Activated CD4-positive, alpha-beta T cell treated with anti-CD3 and anti-CD28 coated beads, Interleukin-2, Interleukin-4, amounts not matched to agents 100 ng/mL and 50 ng/mL, durations not matched to agents 16 hours and 8 hours (primary cell): Measurements from ENCODE around the gene CAPN10.
A peak's percentile ranks its signal among the peaks of the same experiment; 100 is the strongest.
"Not testable (repeated sequence)": the region's sequence is repeated elsewhere in the genome, so short reads cannot be mapped to it uniquely, and the experiment has no call there.

Experiments used
- DNase-seq: peaks from one replicate; pipeline ENCODE4 v3.0.0-alpha.2; 2020; ENCODE audit warnings: low spot score

CAPN10 gene, protein sequence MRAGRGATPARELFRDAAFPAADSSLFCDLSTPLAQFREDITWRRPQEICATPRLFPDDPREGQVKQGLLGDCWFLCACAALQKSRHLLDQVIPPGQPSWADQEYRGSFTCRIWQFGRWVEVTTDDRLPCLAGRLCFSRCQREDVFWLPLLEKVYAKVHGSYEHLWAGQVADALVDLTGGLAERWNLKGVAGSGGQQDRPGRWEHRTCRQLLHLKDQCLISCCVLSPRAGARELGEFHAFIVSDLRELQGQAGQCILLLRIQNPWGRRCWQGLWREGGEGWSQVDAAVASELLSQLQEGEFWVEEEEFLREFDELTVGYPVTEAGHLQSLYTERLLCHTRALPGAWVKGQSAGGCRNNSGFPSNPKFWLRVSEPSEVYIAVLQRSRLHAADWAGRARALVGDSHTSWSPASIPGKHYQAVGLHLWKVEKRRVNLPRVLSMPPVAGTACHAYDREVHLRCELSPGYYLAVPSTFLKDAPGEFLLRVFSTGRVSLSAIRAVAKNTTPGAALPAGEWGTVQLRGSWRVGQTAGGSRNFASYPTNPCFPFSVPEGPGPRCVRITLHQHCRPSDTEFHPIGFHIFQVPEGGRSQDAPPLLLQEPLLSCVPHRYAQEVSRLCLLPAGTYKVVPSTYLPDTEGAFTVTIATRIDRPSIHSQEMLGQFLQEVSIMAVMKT

DNA sequence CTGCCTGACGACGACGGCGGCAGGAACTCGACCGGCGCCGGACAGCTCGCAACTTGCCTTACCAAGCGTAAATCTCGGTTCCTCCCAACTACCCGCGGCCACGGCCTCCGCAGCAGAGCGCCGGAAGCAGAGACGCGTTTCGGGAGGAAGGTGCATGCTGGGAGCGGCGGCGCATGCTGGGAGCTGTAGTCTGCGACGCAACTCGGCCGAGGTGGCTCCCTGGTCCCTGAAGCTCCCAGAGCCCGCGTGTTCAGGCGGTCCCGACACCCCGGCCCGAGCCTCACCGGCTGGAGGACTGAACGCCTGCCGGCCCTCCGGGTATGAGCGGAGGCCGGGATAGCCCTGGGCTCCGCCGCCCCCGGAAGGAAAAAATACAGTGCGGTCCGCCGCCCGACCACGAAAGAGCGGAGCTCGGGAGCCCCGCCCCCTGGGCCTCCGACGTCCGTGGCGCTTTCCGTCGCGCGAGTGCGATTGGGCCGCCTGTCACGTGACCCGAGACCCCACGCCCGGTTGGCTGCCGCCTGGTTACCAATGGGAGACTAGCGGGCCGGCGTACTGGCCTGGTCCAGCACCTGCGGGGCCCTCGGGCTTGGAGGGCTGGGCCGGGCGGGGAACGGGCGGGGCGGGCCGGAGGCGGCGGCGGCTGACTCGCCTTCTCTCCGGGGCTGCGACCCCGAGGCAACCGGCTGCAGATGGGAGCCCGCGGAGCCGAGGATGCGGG is at the start of gene CAPN10:
CAPN10 (plus strand) TSS at position 537 of the 721 bp plus-strand sequence; CDS start at position 715, 178 bp downstream.
- DNase-seq, result peak; percentile 97

DNA sequence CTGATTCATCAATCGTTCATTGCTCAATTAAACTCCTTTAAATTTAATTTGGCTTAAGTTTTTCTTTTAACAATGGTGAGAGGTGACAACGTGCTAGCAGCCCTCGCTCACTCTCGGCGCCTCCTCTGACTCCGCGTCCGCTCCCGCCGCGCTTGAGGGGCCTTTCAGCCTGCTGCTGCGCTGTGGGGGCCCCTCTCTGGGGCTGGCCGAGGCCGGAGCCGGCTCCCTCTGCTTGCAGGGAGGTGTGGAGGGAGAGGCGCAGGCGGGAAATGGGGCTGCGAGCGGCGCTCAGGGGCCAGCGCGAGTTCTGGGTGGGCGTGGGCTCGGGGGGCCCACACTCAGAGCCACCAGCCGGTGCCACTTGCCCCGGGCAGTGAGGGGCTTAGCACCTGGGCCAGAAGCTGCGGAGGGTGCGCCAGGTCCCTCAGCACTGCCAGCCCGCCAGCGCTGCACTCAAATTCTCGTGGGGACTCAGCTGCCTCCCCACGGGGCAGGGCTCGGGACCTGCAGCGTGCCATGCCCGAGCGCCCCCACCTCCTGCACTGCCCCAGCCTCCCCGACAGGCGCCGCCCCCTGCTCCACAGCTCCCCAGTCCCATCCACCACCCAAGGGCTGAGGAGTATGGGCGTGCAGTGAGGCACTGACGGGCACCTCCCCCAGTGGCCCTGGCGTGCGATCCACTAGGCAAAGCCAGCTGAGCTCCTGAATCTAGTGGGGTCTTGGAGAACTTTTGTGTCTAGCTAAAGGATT is 48.3 kb upstream of the CAPN10 start:
- no peak for DNase-seq

DNA sequence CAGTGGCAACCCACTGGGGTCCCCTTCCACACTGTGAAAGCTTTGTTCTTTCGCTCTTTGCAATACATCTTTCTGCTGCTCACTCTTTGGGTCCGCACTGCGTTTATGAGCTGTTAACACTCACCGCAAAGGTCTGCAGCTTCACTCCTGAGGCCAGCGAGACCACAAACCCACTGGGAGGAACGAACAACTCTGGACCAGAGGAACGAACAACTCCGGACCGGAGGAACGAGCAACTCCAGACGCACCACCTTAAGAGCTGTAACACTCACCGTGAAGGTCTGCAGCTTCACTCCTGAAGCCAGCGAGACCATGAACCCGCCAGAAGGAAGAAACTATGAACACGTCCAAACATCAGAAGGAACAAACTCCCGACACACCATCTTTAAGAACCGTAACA is 47.4 kb upstream of the CAPN10 start:
- not testable (repeated sequence) for DNase-seq

DNA sequence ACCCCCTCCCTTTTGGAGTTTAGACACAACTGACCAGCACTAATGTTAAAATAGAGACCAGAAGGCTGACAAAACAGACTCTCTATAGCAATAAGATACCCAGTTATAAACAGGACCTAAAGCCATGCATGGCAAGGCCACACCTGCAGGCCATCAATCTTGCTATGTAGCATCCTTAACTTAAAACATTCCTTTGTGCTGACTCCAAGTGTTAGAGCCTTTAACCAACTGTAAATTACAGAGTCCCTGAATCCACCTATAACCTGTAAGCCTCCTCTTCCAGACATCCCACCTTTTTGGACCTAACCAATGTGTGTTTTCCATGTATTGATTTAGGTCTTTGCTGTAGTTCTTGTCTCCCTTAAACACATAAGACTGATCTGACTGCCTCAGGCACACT is 46.6 kb upstream of the CAPN10 start:
- no peak for DNase-seq

DNA sequence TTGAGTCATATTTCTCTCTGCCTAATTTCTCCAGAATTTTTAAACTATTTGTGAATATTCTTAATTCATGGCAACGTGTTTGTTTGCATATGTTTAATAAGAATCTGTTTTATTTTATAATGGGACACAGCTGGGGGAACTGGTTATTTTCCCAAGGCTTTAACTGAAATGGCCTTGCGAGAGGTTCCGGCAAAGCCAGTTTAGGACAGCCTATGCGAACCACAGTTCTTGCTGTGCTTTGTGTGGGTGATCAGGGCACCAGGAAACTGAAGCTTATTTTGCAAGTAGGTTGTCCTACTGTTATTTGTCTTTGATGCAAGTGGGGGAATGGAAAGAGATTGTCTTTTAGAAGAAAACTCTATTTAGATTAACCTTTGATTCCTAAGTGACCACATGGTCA is 35.2 kb upstream of the CAPN10 start:
- DNase-seq, result no peak

DNA sequence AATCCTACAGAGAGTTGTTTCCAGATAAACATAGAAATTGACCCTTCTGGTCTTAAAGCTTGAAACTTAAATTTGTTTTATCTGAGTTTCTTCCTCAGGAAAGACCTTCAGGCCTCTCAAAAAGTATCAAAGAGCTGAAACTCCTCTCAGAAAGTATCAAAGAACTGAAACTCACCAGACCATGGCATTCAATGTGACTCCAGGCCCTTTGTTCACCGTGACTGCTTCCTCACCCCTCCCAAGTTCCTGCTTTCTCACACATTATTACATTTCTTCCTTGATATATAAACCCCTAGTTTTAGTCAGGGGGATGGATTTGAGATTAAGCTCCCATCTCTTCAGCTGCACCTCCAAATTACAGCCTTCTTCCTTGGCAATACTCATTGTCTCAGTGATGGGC is 34.7 kb upstream of the CAPN10 start:
- DNase-seq, result no peak

DNA sequence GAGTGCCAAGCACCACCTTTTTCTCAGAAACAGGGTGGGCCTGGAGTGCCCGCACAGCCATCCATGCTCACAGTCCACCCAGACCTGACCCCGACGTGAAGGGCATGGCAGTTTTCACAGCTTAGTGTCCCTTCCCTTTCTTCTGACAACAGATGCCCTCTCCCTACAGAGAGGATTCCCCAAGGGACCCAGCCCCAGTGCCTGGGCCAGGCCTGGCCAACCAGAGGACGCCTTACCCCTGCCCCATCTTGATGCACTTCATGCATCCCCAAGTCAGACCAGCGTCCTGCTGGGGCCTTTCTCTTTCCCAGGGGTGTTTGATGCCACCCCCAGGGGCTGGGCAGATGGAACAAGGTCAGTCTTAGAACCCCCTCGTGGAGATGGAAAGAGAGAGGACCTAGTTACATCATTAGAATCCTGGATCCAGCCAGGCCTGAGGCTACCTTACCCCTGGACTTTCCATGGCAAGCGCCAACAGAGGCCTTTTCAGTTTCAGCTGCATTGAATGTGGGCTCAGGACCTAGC is 32.5 kb upstream of the CAPN10 start:
- DNase-seq, result no peak

DNA sequence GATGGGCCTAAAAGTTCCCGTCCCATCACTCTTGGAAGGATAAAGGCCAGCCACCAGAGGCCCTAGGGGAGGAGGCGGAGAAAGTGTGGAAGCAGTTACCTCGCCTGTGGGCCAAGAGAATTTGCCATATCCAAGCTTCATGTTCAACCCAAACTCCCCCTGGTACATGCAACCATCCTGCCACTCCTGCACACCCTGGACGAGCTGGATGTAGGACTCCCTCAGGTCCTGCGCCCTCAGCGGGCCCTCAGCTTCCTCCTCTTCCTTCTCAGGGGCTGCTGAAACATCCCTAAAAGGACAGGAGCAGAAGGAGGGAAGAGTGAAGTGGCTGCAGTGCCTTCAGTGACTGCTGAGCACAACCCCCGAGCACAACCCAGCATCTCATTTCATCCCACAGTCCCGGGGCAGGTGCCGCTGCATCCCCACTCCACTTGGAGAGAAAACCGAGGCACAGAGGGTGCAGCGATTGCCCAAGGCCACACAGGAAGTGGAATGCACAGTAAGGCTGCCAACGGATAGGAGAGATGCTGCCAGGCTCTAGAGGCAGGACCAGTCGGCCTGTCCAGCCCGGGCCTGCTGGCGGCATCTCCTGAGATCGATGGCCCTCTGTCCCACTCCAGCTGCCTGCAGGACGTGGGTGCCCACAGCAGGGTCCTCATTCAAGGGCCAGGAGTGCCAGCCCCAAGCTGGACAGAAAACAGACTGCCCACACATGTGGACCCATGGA is 31.6 kb upstream of the CAPN10 start:
- DNase-seq, result no peak

DNA sequence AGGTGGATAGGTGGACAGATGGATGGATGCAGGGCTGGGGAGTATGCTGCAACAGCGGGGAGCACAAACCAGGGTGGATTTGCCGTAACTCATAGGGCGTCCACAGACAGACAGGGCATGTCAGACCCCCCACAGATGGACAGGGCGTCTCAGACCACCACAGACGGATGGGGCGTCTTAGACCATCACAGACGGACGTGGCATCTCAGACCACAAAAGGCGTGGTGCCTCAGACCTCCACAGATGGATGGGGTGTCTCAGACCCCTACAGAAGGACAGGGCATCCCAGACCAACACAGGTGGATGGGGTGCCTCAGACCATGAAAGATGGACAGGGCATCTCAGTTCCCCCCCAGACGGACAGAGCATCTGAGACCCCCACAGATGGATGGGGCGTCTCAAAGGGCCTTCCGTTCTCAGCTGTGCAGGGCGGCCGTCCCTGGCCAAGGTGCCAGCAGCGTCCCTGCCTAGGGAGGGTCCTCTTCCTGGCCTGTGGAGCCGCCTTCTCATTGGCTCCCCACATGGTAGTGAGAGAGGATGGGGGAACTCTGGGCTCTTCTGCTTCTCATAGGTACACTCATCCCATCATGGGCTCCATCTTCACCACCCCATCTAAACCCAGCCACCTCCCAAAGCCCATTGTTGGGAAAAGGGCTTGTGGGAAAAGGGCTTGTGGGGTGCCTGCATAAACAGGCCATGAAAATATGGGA is 30.8 kb upstream of the CAPN10 start:
- no peak for DNase-seq

DNA sequence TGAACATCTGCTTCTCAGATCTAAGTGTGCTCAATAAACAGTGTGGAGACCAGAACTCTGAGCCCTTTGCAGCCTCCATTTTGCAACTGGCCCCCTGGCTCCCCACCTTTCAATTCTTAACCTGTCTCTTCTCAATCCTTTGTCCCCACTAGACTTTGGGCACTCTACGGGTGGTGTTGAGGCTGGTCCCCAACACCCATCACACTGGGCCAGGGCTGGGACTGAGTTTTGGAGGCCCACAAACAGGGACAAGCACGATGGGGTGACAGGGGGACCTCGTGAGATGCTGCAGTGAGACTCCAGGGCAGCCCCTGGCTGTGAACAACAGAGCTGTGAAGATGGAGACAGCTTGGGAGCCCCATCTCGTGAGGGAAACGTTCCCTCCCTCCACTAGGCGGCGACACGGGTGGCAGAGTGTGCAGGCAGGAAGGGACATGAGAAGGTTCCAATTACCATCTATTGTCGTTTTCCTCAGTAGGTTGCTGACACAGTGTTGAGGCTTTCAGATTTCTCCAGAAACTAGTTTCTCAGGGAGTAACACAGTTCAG is 29.9 kb upstream of the CAPN10 start:
- peak; percentile 73 for DNase-seq

DNA sequence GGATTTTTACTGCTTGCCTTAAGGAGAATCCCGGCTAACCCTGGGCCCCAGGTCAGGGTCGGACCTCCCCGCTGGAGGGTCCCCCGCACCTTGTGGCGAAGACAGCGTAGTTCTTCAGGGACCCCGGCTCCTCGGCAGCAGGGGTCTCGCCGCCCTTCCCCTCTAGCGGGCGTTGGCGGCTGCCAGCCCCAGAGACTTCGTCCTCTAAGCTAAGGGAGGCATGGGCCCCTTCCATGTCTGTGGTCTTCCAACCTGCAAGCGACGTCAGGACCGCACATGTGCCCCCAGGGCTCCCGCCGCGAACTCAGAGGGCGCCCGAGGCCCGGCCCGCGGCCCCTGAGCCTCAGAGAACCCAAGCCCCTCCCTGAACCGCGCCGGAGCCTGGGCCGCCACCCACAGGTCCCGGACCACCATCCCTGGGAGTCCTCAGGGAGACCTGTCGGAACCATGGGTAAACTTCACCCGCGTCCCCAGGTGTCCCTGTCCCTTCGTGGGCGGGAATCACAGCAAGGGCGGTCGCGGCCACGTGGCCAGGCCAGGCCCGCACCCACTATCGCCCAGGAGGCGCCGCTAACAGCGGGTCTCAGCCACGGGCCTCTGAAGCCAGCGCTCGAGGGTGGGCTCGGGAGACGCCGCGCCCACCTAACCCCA is 29.3 kb upstream of the CAPN10 start:
- DNase-seq, result no peak

DNA sequence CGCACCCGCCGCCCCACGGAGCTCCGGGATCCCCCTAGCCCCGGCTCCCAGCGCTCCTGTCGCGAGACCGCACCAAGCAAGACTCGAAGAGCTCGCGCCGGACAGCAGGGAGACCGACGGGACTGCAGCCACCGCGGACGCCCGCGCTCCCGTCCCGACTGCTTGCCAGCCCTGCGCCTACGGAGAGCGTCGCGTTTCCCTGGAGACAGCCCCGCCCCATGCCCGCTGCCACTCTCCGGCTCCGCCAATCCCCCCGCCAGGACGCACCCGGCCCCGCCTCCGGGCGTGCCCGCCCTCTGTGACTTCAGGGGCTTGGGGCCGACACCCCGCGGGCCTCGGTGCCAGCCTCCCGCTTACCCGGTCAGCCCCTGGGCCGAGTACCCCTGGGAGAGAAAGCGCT is 28.7 kb upstream of the CAPN10 start, which contains the start of gene ANKMY1:
ANKMY1 (minus strand) TSS at position 181 of the 400 bp plus-strand sequence. CDS start 653 bp downstream, outside the sequence.
- peak; percentile 78 for DNase-seq

DNA sequence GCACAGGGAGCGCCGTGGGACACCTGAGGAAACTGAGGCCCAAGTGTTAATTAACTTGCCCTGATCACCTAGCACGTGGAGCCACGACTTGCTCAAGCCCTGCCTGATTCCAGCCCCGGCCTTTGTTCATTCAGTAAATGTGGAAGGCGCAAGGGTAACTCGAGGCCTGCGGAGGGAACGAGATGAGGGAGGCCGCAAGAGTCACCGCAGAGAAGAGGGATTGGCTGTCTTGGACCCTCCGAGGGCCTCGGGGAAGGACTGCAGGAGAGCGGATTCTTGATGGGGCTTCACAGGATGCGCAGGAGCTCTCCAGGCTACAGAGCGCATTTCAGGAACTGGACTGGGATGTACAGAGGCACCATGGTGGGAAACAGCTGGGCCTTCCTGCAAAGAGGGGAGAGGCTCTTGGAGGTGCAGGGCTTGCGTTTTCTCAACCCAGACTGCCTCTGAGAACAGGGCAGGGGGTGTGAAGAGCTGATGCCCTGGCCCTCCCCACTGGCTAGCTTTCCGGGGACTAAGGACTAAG is 28.2 kb upstream of the CAPN10 start:
- no peak for DNase-seq

DNA sequence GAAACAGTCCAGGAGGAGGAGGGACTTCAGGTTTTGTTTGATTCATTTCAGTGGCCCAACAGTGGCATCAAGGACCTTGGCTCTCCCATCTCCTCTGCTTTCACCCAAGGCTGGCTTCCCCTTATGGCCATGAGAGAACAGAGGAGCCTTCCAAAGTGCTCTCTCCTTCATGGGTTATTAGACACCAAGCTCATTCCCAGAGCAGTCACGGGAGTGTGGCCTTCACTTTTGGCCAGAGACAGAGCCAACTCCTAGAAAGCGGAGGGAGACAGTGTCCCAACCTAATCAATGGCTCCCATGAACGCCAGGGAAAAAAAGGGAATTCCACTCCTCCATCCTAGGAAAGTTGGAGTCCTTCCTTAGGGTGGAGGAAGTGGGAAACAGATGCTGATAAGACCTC is 27.2 kb upstream of the CAPN10 start:
- DNase-seq, result no peak

DNA sequence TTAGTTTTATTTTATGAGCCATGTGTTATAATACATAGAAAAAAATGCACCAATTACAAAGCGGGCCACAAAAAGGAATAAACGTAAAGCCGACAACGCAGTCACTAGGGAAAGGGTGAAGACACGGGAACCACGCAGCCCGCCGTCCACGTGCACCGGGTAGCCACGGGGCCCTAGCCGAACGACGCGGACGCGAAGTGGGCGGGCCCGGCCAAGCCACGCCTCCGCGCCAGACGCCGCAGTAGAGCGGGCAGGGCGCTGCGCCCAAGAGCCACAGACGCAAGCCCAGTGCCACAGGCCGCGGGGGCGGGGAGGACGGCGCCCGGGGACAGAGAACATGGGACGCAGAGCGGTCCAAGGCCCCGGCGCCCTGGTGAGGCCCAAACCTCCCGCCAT is 26.5 kb upstream of the CAPN10 start, which contains the start of gene DUSP28:
DUSP28 (plus strand) TSS at position 274 of the 396 bp plus-strand sequence. CDS start 328 bp downstream, outside the sequence.
- peak; percentile 92 for DNase-seq

DNA sequence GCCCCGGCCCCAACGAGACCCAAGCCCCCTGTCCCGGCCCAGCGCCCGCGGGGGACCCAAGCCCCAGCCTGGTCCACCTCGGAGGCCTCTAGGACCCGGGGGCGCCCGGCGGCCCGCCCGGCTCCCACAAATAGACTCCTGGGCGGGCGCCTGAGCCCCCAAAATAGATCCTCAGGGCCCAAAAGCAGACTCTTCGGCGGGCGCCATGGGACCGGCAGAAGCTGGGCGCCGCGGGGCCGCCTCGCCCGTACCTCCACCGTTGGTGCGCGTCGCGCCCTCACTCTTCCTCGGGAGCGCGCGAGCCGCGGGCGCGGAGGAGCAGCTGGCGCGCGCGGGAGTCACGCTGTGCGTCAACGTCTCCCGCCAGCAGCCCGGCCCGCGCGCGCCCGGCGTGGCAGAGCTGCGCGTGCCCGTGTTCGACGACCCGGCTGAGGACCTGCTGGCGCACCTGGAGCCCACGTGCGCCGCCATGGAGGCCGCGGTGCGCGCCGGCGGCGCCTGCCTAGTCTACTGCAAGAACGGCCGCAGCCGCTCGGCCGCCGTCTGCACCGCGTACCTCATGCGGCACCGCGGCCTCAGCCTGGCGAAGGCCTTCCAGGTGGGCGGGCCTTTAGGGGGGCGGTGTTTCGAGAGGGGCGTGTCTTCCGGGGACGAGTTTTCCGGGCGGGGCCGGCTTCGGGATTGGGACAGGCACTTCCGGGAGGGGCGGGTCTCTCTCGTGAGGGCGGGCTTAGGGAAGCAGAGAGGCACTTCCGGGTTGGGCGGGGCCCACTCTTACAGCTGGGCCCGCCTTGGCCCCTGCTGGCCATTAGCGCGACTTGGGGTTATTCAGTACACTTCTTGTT is 25.8 kb upstream of the CAPN10 start:
- peak; percentile 100 for DNase-seq

DNA sequence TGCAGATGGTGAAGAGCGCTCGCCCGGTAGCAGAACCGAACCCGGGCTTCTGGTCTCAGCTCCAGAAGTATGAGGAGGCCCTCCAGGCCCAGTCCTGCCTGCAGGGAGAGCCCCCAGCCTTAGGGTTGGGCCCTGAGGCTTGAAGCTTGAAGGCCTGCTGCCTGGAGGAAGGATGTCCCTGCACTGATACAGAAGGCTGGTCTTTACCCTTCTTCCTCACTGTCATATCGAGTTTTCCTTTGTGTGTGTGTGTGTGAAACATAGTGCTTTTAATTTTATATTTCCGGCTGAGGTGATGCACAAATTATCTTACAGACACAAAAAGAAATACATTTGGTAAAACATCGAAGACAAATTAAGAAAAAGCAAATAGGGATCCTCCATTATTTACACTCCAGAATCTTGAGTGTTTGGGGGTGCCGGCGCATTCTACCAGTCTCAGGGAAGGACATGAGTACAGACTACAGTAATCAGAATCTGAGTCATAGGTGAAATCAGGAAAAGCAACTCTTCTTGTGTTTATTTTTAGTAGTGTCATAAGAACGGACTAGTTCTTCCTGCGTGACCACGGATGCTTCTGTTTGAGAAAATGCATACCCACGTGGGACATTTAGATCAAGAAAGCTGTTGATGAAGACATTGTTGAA is 25.1 kb upstream of the CAPN10 start:
- DNase-seq, result peak; percentile 62

DNA sequence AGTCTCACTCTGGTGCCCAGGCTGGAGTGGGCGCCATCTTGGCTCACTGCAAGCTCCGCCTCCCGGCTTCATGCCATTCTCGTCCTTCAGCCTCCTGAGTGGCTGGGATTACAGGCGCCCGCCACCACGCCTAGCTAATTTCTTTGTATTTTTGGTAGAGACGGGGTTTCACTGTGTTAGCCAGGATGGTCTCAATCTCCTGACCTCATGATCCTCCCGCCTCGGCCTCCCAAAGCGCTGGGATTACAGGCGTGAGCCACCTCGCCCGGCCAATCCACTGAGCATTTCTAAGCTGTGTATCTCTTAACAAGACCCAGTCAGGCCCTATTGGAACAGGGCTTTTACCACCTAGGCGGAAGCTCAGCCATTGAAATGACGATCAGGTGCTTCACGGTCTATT is 23.3 kb upstream of the CAPN10 start:
- DNase-seq, result not testable (repeated sequence)
